Activated CD8-positive, alpha-beta T cell treated with anti-CD3 and anti-CD28 coated beads for 36 hours (primary cell): ENCODE measurements around the gene RIN3. TPM values are rescaled to one million over a fixed set of nuclear protein-coding genes. Genes with fewer than 3 reads are reported as not detected.
"Not testable (repeated sequence)": the region's sequence is repeated elsewhere in the genome, so short reads cannot be mapped to it uniquely, and the experiment has no call there.

ENCODE experiments used
- ATAC-seq: fragments of 200-7000 bp; cut with Tn5 transposase; one replicate; pipeline ENCODE4 v1.10.0; 2021; ENCODE audit warnings: mild to moderate bottlenecking, moderate library complexity
- CTCF ChIA-PET: fragments of 350-600 bp; sonication (Branson Sonifier 250); formaldehyde crosslinking; loops from one replicate; lab custom pipeline; 2021; ENCODE audit warnings: antibody characterized with exemption; lab: Charles Lee
- POLR2A ChIA-PET: fragments of 350-600 bp; sonication (Branson Sonifier 250); formaldehyde crosslinking; loops from one replicate; lab custom pipeline; 2021; ENCODE audit warnings: antibody characterized with exemption; lab: Charles Lee
- DNase-seq: peaks from one replicate; pipeline ENCODE4 v3.0.0-alpha.2; 2020
- H3K27ac Mint-ChIP-seq: one replicate; pipeline ENCODE4 v1.8.0; 2021; ENCODE audit warnings: mild to moderate bottlenecking, mixed read lengths
- H3K27me3 Mint-ChIP-seq: one replicate; pipeline ENCODE4 v1.8.0; 2021; ENCODE audit warnings: mixed read lengths
- H3K36me3 Mint-ChIP-seq: one replicate; pipeline ENCODE4 v1.8.0; 2021; ENCODE audit warnings: low read depth, mixed read lengths
- H3K4me1 Mint-ChIP-seq: one replicate; pipeline ENCODE4 v1.8.0; 2021; ENCODE audit warnings: low read depth, mixed read lengths
- H3K4me3 Mint-ChIP-seq: one replicate; pipeline ENCODE4 v1.8.0; 2021; ENCODE audit warnings: mild to moderate bottlenecking, moderate library complexity, mixed read lengths
- H3K9me3 Mint-ChIP-seq: one replicate; pipeline ENCODE4 v1.8.0; 2021; ENCODE audit warnings: mixed read lengths
- intact Hi-C: fragments of 100-400 bp; cut with micrococcal nuclease; formaldehyde crosslinking; loops from one replicate; pipeline ENCODE4 v1.10.0; 2022
- total RNA-seq, 2 experiments: library from RNA; stranded (reverse); gene quantifications; one replicate each; pipeline ENCODE4 v1.2.3, GENCODE V29; 2021
- TF ChIP-seq, protein P1 (sequence below): fragments of 200-600 bp; IDR thresholded peaks from one replicate; pipeline ENCODE4 v1.8.0; 2022; ENCODE audit warnings: antibody characterized with exemption, mild to moderate bottlenecking

RIN3 gene
- total RNA-seq, 2 experiments from 2014 or later = 61.3 to 62.4 TPM

GRCh38 chr14:92714739-92715307 lies 201.2 kb downstream of the RIN3 start:
- ATAC-seq = peak; percentile 93
- H3K4me3 Mint-ChIP-seq, H3K4me1 Mint-ChIP-seq, H3K9me3 Mint-ChIP-seq, H3K27ac Mint-ChIP-seq, H3K27me3 Mint-ChIP-seq, H3K36me3 Mint-ChIP-seq: not testable (repeated sequence)
- ChIA-PET CTCF (interaction anchor here (0.7 to 9.3 kb wide), 14 partner anchors 9 to 206 kb away, joined by 3 to 100 read pairs (median 4); partner anchors contain the start of gene LGMN), POLR2A (interaction anchor here (1.1 to 1.5 kb wide), 2 partner anchors 18 to 66 kb away, joined by 3 to 4 read pairs; no protein-coding TSS in a partner anchor)
- TF ChIP-seq, protein P1, sequence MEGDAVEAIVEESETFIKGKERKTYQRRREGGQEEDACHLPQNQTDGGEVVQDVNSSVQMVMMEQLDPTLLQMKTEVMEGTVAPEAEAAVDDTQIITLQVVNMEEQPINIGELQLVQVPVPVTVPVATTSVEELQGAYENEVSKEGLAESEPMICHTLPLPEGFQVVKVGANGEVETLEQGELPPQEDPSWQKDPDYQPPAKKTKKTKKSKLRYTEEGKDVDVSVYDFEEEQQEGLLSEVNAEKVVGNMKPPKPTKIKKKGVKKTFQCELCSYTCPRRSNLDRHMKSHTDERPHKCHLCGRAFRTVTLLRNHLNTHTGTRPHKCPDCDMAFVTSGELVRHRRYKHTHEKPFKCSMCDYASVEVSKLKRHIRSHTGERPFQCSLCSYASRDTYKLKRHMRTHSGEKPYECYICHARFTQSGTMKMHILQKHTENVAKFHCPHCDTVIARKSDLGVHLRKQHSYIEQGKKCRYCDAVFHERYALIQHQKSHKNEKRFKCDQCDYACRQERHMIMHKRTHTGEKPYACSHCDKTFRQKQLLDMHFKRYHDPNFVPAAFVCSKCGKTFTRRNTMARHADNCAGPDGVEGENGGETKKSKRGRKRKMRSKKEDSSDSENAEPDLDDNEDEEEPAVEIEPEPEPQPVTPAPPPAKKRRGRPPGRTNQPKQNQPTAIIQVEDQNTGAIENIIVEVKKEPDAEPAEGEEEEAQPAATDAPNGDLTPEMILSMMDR = peak; percentile 79
- peak; percentile 95 for DNase-seq
- intact Hi-C loops = loop anchor here (1.0 kb wide), 1 partner anchor 68 kb away; no protein-coding TSS in a partner anchor

DNA sequence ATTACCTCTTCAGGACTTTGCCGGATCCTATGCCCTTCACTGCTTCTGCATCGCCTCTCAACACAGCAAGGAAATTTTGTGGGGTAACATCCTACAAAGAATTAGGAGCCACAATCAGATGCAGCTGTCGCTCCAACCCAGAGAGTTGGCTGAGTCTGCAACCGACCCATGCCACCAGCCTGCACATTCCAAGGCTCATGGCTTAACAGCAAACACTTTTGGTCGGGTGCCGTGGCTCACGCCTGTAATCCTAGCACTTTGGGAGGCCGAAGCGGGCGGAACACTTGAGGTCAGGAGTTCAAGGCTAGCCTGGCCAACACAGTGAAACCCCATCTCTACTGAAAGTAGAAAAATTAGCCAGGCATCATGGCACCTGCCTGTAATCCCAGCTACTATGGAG lies 202.6 kb downstream of the RIN3 start:
- ChIA-PET CTCF (interaction anchor here (1.2 to 2.2 kb wide), 3 partner anchors 9 to 68 kb away, joined by 3 to 17 read pairs (median 9); no protein-coding TSS in a partner anchor), POLR2A (no interaction called here)
- no peak overlapping the region for H3K27ac Mint-ChIP-seq
- no peaks in the 10 kb centered on the region for H3K27me3 Mint-ChIP-seq
- DNase-seq = no peak
- H3K4me1 Mint-ChIP-seq = no peaks in the 10 kb centered on the region
- no peak for ATAC-seq
- H3K9me3 Mint-ChIP-seq = no peaks in the 10 kb centered on the region
- intact Hi-C loops = no loop called here
- TF ChIP-seq, protein P1 = no peak
- no peaks in the 10 kb centered on the region for H3K36me3 Mint-ChIP-seq
- no peak overlapping the region for H3K4me3 Mint-ChIP-seq

- Mint-ChIP-seq H3K27ac (no peak overlapping the region), H3K27me3 (no peaks in the 10 kb centered on the region), H3K9me3 (no peaks in the 10 kb centered on the region), H3K4me1 (no peaks in the 10 kb centered on the region), H3K4me3 (no peak overlapping the region), H3K36me3 (no peaks in the 10 kb centered on the region)
- TF ChIP-seq, protein P1 = no peak
- ATAC-seq (peak; percentile 44), DNase-seq (peak; percentile 43)
- ChIA-PET POLR2A (no interaction called here), CTCF (interaction anchor here (0.8 to 2.2 kb wide), 5 partner anchors 10 to 66 kb away, joined by 3 to 17 read pairs (median 4); no protein-coding TSS in a partner anchor)
- intact Hi-C loops = no loop called here
These were observed 204.0 kb downstream of the RIN3 start for GRCh38 chr14:92717571-92718042.

DNA sequence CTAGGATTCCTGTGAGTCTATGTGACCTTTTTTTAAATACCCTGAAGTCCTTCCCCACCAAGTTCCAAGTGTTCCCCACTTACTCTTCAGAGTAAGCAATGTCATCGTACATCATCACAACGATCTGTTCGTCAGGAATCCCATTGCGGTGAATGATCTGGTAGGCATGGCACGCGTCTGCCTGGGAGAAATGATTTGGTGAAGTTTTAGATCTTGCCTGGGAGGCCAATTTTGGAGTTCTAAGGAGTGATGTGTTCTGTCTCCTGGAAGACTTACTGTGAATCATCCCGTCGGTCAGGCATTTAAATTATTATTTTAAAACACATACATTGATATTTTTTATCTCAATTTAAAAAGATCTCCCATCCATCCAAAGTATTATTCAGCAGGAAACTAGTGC lies 205.1 kb downstream of the RIN3 start:
- Mint-ChIP-seq H3K36me3 (no peaks in the 10 kb centered on the region), H3K27me3 (no peaks in the 10 kb centered on the region), H3K4me1 (no peaks in the 10 kb centered on the region), H3K4me3 (no peak overlapping the region), H3K27ac (no peak overlapping the region), H3K9me3 (no peaks in the 10 kb centered on the region)
- no peak for DNase-seq
- CTCF ChIA-PET = interaction anchor here (2.0 kb wide), 1 partner anchor 32 kb away, joined by 5 read pairs; no protein-coding TSS in a partner anchor
- POLR2A ChIA-PET = no interaction called here
- intact Hi-C loops = no loop called here
- no peak for ATAC-seq
- TF ChIP-seq, protein P1 = no peak

GRCh38 chr14:92719421-92719820 lies 205.8 kb downstream of the RIN3 start:
- H3K4me3 Mint-ChIP-seq = no peak overlapping the region
- DNase-seq (no peak), ATAC-seq (no peak)
- intact Hi-C loops = no loop called here
- H3K27ac Mint-ChIP-seq = no peak overlapping the region
- no peaks in the 10 kb centered on the region for H3K9me3 Mint-ChIP-seq
- CTCF ChIA-PET = no interaction called here
- H3K36me3 Mint-ChIP-seq = no peaks in the 10 kb centered on the region
- POLR2A ChIA-PET = no interaction called here
- no peaks in the 10 kb centered on the region for H3K4me1 Mint-ChIP-seq
- TF ChIP-seq, protein P1 = no peak
- H3K27me3 Mint-ChIP-seq = no peaks in the 10 kb centered on the region
